Stimulated activated CD4-positive, alpha-beta T cell treated with anti-CD3 and anti-CD28 coated beads, Interleukin-2, amount 100 ng/mL, for 24 hours (primary cell): ENCODE measurements around the gene LIX1L.

Source experiments
- DNase-seq, 2 donors: peaks; one replicate each; pipeline ENCODE4 v3.0.0-alpha.2; 2020

The LIX1L gene

GRCh38 chr1:145985129-145985501 lies 27.3 kb upstream of the LIX1L start:
- no peak for DNase-seq

DNA sequence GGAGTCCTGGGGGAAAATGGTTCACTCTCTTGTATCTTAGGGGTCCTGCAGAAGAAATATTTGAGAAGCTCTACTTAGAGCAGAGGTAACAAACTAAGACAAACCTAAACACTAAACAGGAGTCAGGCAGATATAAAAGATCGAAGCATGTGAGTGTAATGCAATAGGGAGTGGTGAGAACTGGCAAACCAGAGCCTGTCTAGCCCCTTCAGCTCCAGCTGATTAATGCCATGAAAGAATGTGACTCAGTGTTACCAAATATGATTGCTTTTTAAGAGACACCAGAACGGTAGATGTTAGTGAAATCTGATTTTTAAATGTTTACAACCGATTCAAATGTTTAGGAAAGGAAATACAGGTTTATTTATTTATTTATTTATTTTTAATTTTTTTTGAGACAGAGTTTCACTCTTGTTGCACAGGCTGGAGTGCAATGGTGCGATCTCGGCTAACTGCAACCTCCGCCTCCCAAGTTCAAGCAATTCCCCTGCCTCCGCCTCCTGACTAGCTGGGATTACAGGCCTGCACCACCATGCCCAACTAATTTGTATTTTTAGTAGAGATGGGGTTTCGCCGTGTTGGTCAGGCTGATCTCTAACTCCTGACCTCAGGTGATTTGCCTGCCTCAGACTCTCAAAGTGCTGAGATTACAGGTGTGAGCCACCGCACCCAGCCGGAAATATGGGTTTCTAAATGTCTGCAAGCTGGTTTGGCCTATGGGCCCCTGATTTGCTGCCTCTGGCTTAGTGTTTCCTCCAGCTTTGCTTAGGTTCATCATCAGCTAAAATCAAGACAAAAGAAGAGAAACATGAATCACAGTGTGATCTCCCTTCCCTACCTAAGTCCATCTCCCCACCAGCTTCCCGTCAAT lies 26.4 kb upstream of the LIX1L start:
- DNase-seq, result no peak

GRCh38 chr1:145983206-145983675 lies 25.4 kb upstream of the LIX1L start:
- DNase-seq, result no peak

- no peak for DNase-seq
These were observed 24.4 kb upstream of the LIX1L start for GRCh38 chr1:145982010-145982723.

DNA sequence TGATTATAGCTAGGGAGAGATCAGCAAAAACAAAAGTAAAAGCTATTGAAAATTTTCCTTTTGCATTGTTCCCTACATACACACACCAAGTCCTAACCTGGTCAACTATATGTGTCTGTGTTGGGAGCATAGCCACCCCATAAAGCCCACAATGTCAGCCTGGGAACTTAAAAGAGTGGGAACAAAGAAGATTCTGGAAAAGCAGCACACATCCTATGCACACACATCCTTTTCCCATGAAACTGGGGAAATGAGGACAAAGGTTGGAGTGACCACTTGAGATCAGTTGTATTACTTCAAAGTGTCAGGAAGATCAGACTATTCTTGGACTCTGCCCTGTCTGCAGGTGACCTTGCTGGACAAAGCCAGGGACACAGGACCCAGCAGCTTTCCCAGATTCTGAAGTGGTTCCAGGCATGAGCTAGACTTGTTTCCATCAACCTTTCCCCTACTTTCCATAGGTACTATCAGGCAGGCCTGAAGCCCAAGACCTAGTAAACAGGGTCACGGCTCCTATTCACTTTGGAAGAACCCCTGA lies 22.7 kb upstream of the LIX1L start:
- no peak for DNase-seq

DNA sequence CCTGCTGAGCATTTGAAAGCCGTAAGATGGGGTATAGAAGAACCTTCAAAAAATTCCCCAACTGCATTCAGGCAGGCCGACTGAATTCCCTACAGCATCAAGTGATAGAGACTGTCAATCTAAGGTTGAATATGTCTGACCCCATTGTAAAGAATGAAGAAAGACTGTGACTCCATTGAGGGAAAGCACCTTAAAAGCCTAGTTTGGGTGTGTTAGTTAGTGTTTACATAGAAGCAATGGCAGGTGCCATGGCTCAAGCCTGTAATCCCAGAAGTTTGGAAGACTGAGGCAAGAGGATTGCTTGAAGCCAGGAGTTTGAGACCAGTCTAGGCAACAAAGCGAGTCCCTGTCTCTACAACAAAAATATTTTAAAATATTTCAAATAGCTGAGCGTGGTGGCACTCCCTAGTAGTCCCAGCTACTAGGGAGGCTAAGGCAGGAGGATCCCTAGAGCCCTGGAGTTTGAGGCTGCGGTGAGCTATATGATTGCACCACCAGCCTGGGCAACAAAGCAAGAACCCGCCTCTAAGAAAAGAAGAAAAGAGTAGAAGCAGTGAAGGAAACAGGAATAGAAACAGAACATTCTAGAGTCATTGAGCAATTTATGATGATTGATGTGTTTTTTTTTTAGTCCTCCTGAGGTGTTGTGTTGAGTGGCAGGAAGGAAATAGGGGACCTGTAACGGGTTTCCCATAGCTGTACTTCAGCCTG lies 22.1 kb upstream of the LIX1L start:
- DNase-seq, result no peak

- peak; percentile 74 to 80 for DNase-seq
These were observed 21.3 kb upstream of the LIX1L start for GRCh38 chr1:145978854-145979745.

GRCh38 chr1:145978471-145978853 lies 20.6 kb upstream of the LIX1L start:
- DNase-seq, result no peak

DNA sequence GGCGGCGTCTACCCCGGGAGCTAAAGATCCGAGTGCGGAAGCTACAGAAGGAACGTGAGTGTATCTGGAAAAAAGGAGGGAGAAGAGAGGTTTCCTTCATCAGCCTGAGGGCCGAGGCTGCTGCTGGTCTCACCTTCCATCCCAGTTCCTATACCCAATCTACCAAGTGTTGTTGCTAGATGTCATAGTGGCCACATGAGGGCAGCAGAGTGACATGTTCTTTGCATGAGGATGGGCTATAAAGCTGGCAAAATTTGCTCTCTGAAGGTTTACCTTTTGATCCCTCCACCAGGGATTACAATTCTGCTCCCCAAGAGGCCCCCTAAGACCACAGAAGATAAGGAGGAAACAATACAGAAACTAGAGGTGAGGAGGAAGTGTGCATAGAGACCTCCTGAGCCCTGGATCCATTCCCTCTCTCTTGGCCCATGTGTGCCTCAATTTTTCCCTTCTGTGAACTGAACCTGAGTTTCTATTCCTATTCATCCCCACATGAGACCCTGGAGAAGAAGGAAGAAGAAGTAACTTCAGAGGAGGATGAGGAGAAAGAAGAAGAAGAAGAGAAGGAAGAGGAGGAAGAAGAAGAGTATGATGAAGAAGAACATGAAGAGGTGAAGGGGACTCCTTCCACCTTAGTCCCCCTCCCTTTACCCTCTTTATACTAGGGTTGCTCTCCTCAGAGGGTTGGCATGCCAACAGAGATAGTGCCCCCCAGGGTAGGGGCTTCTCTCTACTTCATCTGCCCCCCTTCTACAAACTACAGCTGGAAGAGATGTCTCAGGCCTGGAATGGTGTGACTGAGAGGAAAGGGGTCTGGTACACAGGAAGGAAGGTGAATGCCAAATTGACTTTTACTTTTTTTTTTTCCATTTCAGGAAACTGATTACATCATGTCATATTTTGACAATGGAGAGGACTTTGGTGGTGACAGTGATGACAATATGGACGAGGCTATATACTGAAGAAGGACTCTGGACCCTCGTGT lies 20.0 kb upstream of the LIX1L start:
- DNase-seq, result peak; percentile 66 to 71

- DNase-seq, result no peak
These were observed 19.2 kb upstream of the LIX1L start for GRCh38 chr1:145977016-145977415.

GRCh38 chr1:145975216-145975615 lies 17.4 kb upstream of the LIX1L start:
- no peak for DNase-seq

GRCh38 chr1:145974721-145975120 lies 16.9 kb upstream of the LIX1L start:
- no peak for DNase-seq

DNA sequence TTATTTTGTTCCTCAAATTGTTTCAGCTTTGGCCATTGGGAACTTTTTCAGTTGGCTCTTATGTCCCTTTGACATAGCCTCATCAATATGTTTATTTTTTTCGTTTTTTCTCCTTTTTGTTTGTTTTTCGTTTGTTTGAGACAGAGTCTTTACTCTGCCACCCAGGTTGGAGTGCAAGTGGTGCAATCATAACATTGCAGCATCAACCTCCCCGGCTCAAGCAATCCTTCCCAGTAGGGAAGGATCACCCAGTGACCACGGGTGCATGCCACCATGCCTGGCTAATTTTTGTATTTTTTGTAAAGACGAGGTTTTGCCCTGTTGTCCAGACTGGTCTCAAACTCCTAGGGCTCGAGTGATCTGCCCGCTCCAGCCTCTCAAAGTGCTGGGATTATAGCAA lies 14.8 kb upstream of the LIX1L start:
- DNase-seq, result no peak

DNA sequence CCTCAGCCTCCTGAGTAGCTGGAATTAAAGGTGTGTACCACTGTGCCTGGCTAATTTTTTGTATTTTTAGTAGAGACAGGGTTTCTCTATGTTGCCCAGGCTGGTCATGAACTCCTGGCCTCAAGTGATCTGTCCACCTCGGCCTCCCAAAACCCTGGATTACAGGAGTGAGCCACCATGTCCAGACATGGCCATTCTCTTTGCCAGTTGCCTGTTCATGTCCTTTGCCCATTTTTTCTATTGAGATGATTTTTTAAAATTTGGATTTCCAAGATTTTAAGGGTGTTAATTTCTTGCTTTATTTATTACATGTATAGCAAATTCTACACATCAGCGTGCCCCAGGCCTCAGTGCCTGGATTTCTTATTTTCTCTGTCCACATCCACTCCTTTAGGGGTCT lies 9.5 kb upstream of the LIX1L start:
- no peak for DNase-seq

GRCh38 chr1:145965119-145965744 lies 7.4 kb upstream of the LIX1L start:
- DNase-seq, result no peak

DNA sequence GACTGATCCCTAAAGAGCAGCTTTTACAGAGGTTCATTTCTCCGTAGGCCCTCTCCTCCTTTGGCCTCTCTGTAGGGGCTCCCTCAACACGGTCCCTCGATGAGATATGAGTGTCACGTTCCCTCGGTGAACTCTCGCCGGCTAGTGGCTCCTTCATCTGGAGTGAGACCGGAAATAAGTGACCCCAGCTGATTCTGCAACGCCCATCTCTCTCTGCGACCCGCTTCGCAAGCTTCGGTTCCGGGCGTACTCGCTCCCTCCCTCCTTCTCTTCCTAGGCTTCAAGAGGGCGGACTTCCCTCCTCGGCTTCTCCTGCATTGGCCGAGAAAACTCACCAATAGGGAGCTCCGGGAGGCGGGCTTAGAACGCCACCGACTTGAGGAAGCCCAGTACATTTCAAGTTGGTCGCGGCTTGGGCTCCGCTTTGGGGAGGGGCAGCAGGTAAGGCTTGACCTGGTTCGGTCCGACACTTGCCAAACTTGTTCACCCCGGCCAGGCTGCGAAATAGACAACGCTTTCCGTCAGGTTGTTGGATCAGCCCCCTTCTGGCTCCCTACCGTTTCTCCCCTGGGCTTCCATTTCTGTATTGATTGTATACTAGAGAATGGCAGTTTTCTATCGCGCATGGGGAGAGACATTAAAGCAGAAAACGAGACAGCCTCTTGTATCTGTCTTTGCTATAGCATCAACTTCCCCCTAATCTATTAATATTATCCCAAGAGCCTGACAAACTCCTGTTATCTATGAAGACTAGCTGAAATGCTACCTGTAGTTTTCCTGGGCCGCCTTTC lies 6.7 kb upstream of the LIX1L start, which contains the start of the genes ANKRD34A and POLR3GL:
TSS of gene ANKRD34A (minus strand) at position 248 of the 791 bp plus-strand sequence. CDS start 2,816 bp downstream, outside the sequence.
TSS of gene POLR3GL (plus strand) at position 363 of the 791 bp plus-strand sequence. CDS start 10,176 bp downstream, outside the sequence.
- peak; percentile 91 to 92 for DNase-seq

DNA sequence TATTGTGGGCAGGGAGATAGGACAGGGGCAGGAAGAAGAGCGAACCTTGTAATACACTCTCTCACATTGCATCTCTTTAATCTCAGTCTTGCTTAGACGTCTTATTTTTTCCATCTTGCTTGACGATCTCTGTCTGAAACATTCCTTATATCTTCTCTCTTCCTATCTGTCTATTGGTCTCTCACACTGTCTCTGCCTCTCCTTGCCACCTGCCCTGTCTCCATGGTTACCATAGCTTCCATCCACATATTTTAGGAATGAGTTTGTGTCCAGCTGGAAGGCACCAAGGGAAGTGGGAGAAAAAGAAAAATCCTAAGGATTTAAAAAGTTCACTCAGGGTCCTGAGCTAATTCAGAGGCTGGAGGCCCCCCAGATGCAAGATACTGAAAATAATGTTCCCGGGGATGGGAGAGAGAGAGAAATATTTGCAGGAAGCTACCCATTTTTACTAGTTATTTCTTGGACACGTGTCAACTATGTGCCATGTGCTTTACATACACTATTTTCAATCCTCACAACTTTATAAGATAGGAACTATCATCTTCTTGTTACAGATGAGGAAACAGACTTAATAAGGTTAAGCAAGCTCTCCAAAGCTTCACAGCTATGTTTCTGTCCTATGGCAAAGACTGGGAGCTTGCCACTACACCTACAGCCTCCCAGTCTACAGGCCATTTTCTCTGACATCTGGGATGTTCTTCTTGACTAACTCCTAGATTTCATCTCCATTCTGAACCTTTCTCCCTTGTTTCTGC lies 5.6 kb upstream of the LIX1L start:
- DNase-seq, result no peak
